HepG2 (cell line): ENCODE results near the gene PPA2. TPM values are rescaled to one million over a fixed set of nuclear protein-coding genes. Genes with fewer than 3 reads are reported as not detected.

Experiments used
- ATAC-seq: fragments of 200-7000 bp; cut with Tn5 transposase; 3 replicates; pipeline ENCODE4 v1.9.1; 2020; ENCODE audit warnings: mild to moderate bottlenecking, moderate library complexity
- BruUV-seq: library from RNA; stranded (reverse); fragments of 400-500 nt; replicated peaks from 2 replicates; lab custom pipeline; 2021; lab: Mats Ljungman, UMichigan
- CTCF ChIA-PET: fragments of 300-600 bp; formaldehyde crosslinking; extraction: SDS; loops from one replicate; lab custom pipeline; 2021; ENCODE audit warnings: low total read pairs, inconsistent platforms, low intra/inter-chr PET ratio; lab: Yijun Ruan, JAX
- POLR2A ChIA-PET: fragments of 350-600 bp; sonication (Branson Sonifier 250); formaldehyde crosslinking; loops from one replicate; lab custom pipeline; 2020; ENCODE audit warnings: antibody characterized with exemption, inconsistent platforms; lab: Yijun Ruan, JAX
- DNase-seq: peaks from one replicate; pipeline ENCODE4 v3.0.0-alpha.2; 2015; ENCODE audit warnings: low spot score
- FAIRE-seq: peaks from 3 replicates; lab custom pipeline; 2011; peaks lifted over from hg19 to GRCh38; lab: Jason Lieb, UNC
- H2AFZ ChIP-seq: one replicate; pipeline ENCODE4 v1.6.1; 2011; ENCODE audit warnings: low read length, inconsistent platforms
- H3K27ac ChIP-seq: fragments of 300-600 bp; 3 replicates; pipeline ENCODE4 v1.8.0; 2011; ENCODE audit warnings: mixed run types, mild to moderate bottlenecking, mixed read lengths, low read length, inconsistent platforms; ENCODE audit not compliant: insufficient read depth; ENCODE audit errors: extremely low read length
- H3K27me3 ChIP-seq, 2 experiments: fragments of 200-600 bp in 1 of 2; 2 replicates in 1 of 2; 3 replicates in 1 of 2; pipeline versions ENCODE4 v1.6.0 to v1.8.0; 2011; ENCODE audit warnings: low read length in 2 of 2, mild to moderate bottlenecking in 2 of 2, moderate library complexity in 2 of 2, inconsistent platforms in 1 of 2; ENCODE audit not compliant: insufficient read depth in 2 of 2, control insufficient read depth in 1 of 2
- H3K36me3 ChIP-seq, 2 experiments: fragments of 200-600 bp in 1 of 2; replicated peaks in 1 of 2; 2 replicates in 1 of 2; 3 replicates in 1 of 2; pipeline versions ENCODE4 v1.5.1 to v1.8.0; 2011; ENCODE audit warnings: low read length in 2 of 2, inconsistent platforms in 1 of 2; ENCODE audit not compliant: insufficient read depth in 2 of 2, control insufficient read depth in 1 of 2
- H3K4me1 ChIP-seq: 2 replicates; pipeline ENCODE4 v1.5.1; 2012; ENCODE audit warnings: low read length, inconsistent platforms; ENCODE audit not compliant: insufficient read depth
- H3K4me2 ChIP-seq: 2 replicates; pipeline ENCODE4 v1.6.0; 2011; ENCODE audit warnings: low read depth, low read length, inconsistent platforms
- H3K4me3 ChIP-seq, 3 experiments: fragments of 200-600 bp in 1 of 3; sonication (generic), shearing (Covaris generic) in 1 of 3; replicated peaks in 1 of 3; 2 replicates each; pipeline ENCODE4 v1.5.1; 2011 to 2016; ENCODE audit warnings: low read length in 3 of 3, inconsistent platforms in 2 of 3, low read depth in 2 of 3, mild to moderate bottlenecking in 2 of 3, control low read depth in 1 of 3, mixed read lengths in 1 of 3; ENCODE audit not compliant: insufficient read depth in 1 of 3
- H3K79me2 ChIP-seq: one replicate; pipeline ENCODE4 v1.6.1; 2011; ENCODE audit warnings: low read length, inconsistent platforms; ENCODE audit not compliant: insufficient read depth
- H3K9ac ChIP-seq: 2 replicates; pipeline ENCODE4 v1.6.0; 2011; ENCODE audit warnings: mild to moderate bottlenecking, low read depth, low read length, inconsistent platforms; ENCODE audit not compliant: insufficient read depth
- H3K9me3 ChIP-seq: 2 replicates; pipeline ENCODE4 v1.5.1; 2012; ENCODE audit warnings: mild to moderate bottlenecking, low read length
- H4K20me1 ChIP-seq: 2 replicates; pipeline ENCODE4 v1.6.0; 2011; ENCODE audit warnings: inconsistent platforms, mild to moderate bottlenecking, low read length, moderate library complexity; ENCODE audit not compliant: insufficient read depth
- ARID4A ChIP-seq: sonication (generic); formaldehyde crosslinking; IDR thresholded peaks from 2 replicates; pipeline ENCODE4 v1.5.0; 2020; ENCODE audit warnings: mild to moderate bottlenecking, missing genetic modification reagents, borderline replicate concordance
- EHMT2 ChIP-seq: fragments of 200-600 bp; sonication (generic); IDR thresholded peaks from 2 replicates; pipeline ENCODE4 v1.7.0; 2017; ENCODE audit warnings: antibody characterized with exemption, low read depth, low read length, borderline replicate concordance
- JUND ChIP-seq: sonication (generic); formaldehyde crosslinking; IDR thresholded peaks from 2 replicates; pipeline ENCODE4 v1.8.0; 2022; ENCODE audit warnings: mild to moderate bottlenecking, missing genetic modification reagents
- KDM6A ChIP-seq: IDR thresholded peaks from 2 replicates; pipeline ENCODE4 v1.6.1; 2016; ENCODE audit warnings: low read depth
- NFRKB ChIP-seq: fragments of 450-650 bp; IDR thresholded peaks from 2 replicates; pipeline ENCODE4 v1.6.1; 2017
- PHB2 ChIP-seq: fragments of 450-650 bp; IDR thresholded peaks from 2 replicates; pipeline ENCODE4 v1.6.1; 2018; ENCODE audit not compliant: partially characterized antibody
- RORA ChIP-seq: sonication (generic); formaldehyde crosslinking; IDR thresholded peaks from 2 replicates; pipeline ENCODE4 v1.5.0; 2020; ENCODE audit warnings: mild to moderate bottlenecking, missing genetic modification reagents, moderate library complexity
- SNAPC4 ChIP-seq: sonication (generic); formaldehyde crosslinking; IDR thresholded peaks from 2 replicates; pipeline ENCODE4 v1.4.0; 2020; ENCODE audit warnings: mild to moderate bottlenecking, missing genetic modification reagents
- ZBTB21 ChIP-seq: sonication (generic); formaldehyde crosslinking; IDR thresholded peaks from 2 replicates; pipeline ENCODE4 v1.4.0; 2020; ENCODE audit warnings: missing genetic modification reagents
- ZBTB38 ChIP-seq: sonication (generic); formaldehyde crosslinking; IDR thresholded peaks from 2 replicates; pipeline ENCODE4 v1.5.1; 2020; ENCODE audit warnings: mild to moderate bottlenecking, missing genetic modification reagents
- ZNF432 ChIP-seq: sonication (generic); formaldehyde crosslinking; IDR thresholded peaks from 2 replicates; pipeline ENCODE4 v1.5.0; 2020; ENCODE audit warnings: missing genetic modification reagents, mild to moderate bottlenecking, borderline replicate concordance
- ZNF446 ChIP-seq: sonication (generic); formaldehyde crosslinking; IDR thresholded peaks from 2 replicates; pipeline ENCODE4 v1.5.0; 2020; ENCODE audit warnings: mild to moderate bottlenecking, missing genetic modification reagents
- WGBS: methylation state at CpG from one replicate; pipeline ENCODE4 v1.1.6; 2017; ENCODE audit warnings: low lambda C conversion rate; 5-methylcytosine and 5-hydroxymethylcytosine counted together
- in situ Hi-C: cut with HindIII; loops from 2 replicates; pipeline ENCODE4 v1.10.0; 2017; ENCODE audit warnings: low pct_unique_long_range_greater_than_20kb; ENCODE audit not compliant: extremely low pct_ligation_motif_present
- intact Hi-C: fragments of 100-400 bp; cut with micrococcal nuclease; formaldehyde crosslinking; loops from one replicate; pipeline ENCODE4 v1.10.0; 2022; ENCODE audit not compliant: unreplicated experiment
- polyA plus RNA-seq, 8 experiments: library from polyadenylated mRNA; depleted of rRNA in 3 of 8; stranded (reverse) in 7 of 8; unstranded in 1 of 8; fragments of >200 nt; fragmentation: Illumina TruSeq in 4 of 8; extraction: Trizol in 4 of 8; gene quantifications; 2 replicates each; pipeline versions ENCODE4 v1.2.1 to v1.2.3, GENCODE V29; 2011 to 2016; ENCODE audit warnings: low read depth in 4 of 8, missing spikeins in 1 of 8, mixed read lengths in 1 of 8; ENCODE audit not compliant: insufficient read depth in 1 of 8
- total RNA-seq, 5 experiments: library from RNA; depleted of rRNA; stranded (reverse); fragments of >200 nt; fragmentation: Illumina TruSeq; extraction: Trizol; gene quantifications; 2 replicates each; pipeline ENCODE4 v1.2.3, GENCODE V29; 2016; ENCODE audit warnings: low read depth in 1 of 5

Gene PPA2
- total and polyA plus RNA-seq, 2 of the 13 experiments (the other 11 are each of a cell fraction or from before 2014, with no cell fraction given): 44.2 to 70.6 TPM

DNA sequence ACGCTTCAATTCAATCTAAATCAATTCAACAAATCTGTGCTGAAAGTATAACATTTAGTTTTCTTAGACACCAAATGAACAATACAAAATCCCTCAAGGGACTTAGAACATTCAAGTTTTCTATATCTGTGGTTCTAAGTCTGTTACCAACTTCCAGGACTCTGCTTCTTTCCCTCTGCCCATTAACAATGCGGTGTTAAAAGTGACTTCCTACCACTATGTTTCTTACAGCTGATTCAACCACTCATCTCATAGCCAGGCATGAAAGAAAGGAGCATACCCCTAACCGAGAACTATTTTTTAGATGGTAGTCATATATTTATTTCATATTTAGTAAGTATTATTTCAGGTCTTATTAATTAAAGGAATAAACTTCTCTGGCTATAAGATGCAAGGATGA lies 38.9 kb downstream of the PPA2 start (continued):
- TF ChIP-seq ARID4A: no peak

DNA sequence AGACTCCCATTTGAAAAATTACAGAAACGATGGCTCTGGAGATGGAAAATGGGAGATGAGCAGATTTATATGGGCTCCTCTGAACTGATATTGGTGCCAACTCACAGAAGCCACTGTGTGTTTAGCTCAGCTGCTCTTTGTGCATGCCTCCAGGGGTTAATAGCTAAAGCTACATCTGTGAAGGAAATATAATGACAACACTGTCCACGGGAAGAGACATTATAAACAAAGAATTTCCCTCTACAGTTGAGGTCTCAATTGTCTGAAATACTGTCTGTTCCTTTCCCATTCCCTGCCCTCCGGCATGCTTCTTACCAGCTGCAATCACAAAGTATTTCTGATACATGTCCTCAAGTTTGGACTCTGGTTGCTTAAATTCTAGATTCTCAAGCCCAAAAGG lies 40.4 kb downstream of the PPA2 start:
- no TSS peak for BruUV-seq
- Histone ChIP-seq H3K9me3 (no peaks in the 10 kb centered on the region), H3K36me3 (peaks cover 4 to 5% of the 10 kb centered on the region in 2 experiments; a peak in 2 of 5 replicates), H3K27me3 (no peaks in the 10 kb centered on the region), H3K4me1 (no peaks in the 10 kb centered on the region), H4K20me1 (no peaks in the 10 kb centered on the region), H3K79me2 (no peaks in the 10 kb centered on the region), H2AFZ (no peak overlapping the region), H3K27ac (no peak overlapping the region), H3K4me2 (no peak overlapping the region), H3K4me3 (no peak overlapping the region), H3K9ac (no peak overlapping the region)
- intact Hi-C loops (no loop called here), in situ Hi-C loops (no loop called here)
- no peak for DNase-seq
- TF ChIP-seq JUND (CRISPR knock-in tag): no peak
- no peak for TF ChIP-seq ZBTB21 (CRISPR knock-in tag)
- no peak for TF ChIP-seq RORA
- no peak for TF ChIP-seq PHB2
- TF ChIP-seq EHMT2: no peak
- no peak for TF ChIP-seq ZNF432 (CRISPR knock-in tag)
- no peak for TF ChIP-seq NFRKB
- TF ChIP-seq KDM6A: no peak
- TF ChIP-seq ZBTB38: no peak
- no peak for TF ChIP-seq ZNF446 (CRISPR knock-in tag)
- no peak for TF ChIP-seq SNAPC4 (CRISPR knock-in tag)
- no peak for FAIRE-seq
- CTCF ChIA-PET: no interaction called here
- 79% methylated on average over 3 of the region's 3 CpGs for WGBS
- no peak for ATAC-seq
- POLR2A ChIA-PET: interaction anchor here (0.5 kb wide), 1 partner anchor 286 kb away, joined by 3 read pairs; no protein-coding TSS in a partner anchor
